Loucy (cell line): Measurements from ENCODE around the gene TRIM22.
A peak's percentile ranks its signal among the peaks of the same experiment; 100 is the strongest.

Experiments used
- H2AFZ ChIP-seq: fragments of 200-600 bp; sonication (generic); 2 replicates; pipeline ENCODE4 v1.6.0; 2016; ENCODE audit warnings: antibody characterized with exemption, mild to moderate bottlenecking, low read length, moderate library complexity
- H3F3A ChIP-seq: fragments of 200-600 bp; 2 replicates; pipeline ENCODE4 v1.6.0; 2016; ENCODE audit warnings: antibody characterized with exemption, low read depth, mild to moderate bottlenecking
- H3K27me3 ChIP-seq: fragments of 200-600 bp; sonication (generic); 2 replicates; pipeline ENCODE4 v1.6.1; 2014; ENCODE audit warnings: low read length, mild to moderate bottlenecking; ENCODE audit not compliant: insufficient read depth, poor library complexity, severe bottlenecking
- H3K36me3 ChIP-seq: fragments of 200-600 bp; sonication (generic); 2 replicates; pipeline ENCODE4 v1.6.1; 2016; ENCODE audit warnings: low read length; ENCODE audit not compliant: insufficient read depth
- H3K4me1 ChIP-seq: fragments of 200-600 bp; sonication (generic); 2 replicates; pipeline ENCODE4 v1.5.1; 2014; ENCODE audit warnings: low read length, mild to moderate bottlenecking; ENCODE audit not compliant: insufficient read depth, poor library complexity, severe bottlenecking
- H3K4me2 ChIP-seq: fragments of 200-600 bp; sonication (generic); 2 replicates; pipeline ENCODE4 v1.6.0; 2014; ENCODE audit warnings: antibody characterized with exemption, low read length, low read depth, mild to moderate bottlenecking; ENCODE audit not compliant: poor library complexity, severe bottlenecking
- H3K4me3 ChIP-seq: fragments of 200-600 bp; sonication (generic); 2 replicates; pipeline ENCODE4 v1.5.1; 2014; ENCODE audit warnings: low read length, mild to moderate bottlenecking, mixed read lengths; ENCODE audit not compliant: poor library complexity, severe bottlenecking
- H3K79me2 ChIP-seq: fragments of 200-600 bp; sonication (generic); 2 replicates; pipeline ENCODE4 v1.6.1; 2014; ENCODE audit warnings: low read length; ENCODE audit not compliant: insufficient read depth
- H3K9ac ChIP-seq: fragments of 200-600 bp; sonication (generic); 2 replicates; pipeline ENCODE4 v1.6.0; 2014; ENCODE audit warnings: mild to moderate bottlenecking, low read depth, low read length, moderate library complexity; ENCODE audit not compliant: poor library complexity, severe bottlenecking
- H3K9me2 ChIP-seq: fragments of 200-600 bp; sonication (generic); replicated peaks from 2 replicates; pipeline ENCODE4 v1.6.1; 2016; ENCODE audit warnings: low read depth, low read length, mixed read lengths
- H3K9me3 ChIP-seq: fragments of 200-600 bp; sonication (generic); 2 replicates; pipeline ENCODE4 v1.6.1; 2014; ENCODE audit warnings: mild to moderate bottlenecking, antibody characterized with exemption, low read length, low read depth; ENCODE audit not compliant: insufficient read depth
- H4K20me1 ChIP-seq: fragments of 200-600 bp; sonication (generic); 2 replicates; pipeline ENCODE4 v1.6.0; 2014; ENCODE audit warnings: antibody characterized with exemption, low read length, mild to moderate bottlenecking; ENCODE audit not compliant: insufficient read depth, poor library complexity, severe bottlenecking
- EZH2phosphoT487 ChIP-seq: fragments of 200-600 bp; IDR thresholded peaks from 2 replicates; pipeline ENCODE4 v1.6.1; 2018; ENCODE audit warnings: antibody characterized with exemption, mild to moderate bottlenecking, moderate library complexity, borderline replicate concordance
- TF ChIP-seq, protein P1 (sequence below): fragments of 200-600 bp; sonication (generic); conservative IDR thresholded peaks from 2 replicates; pipeline ENCODE4 v1.5.1; 2014; ENCODE audit warnings: mild to moderate bottlenecking, antibody characterized with exemption, low read length

TRIM22 gene

DNA sequence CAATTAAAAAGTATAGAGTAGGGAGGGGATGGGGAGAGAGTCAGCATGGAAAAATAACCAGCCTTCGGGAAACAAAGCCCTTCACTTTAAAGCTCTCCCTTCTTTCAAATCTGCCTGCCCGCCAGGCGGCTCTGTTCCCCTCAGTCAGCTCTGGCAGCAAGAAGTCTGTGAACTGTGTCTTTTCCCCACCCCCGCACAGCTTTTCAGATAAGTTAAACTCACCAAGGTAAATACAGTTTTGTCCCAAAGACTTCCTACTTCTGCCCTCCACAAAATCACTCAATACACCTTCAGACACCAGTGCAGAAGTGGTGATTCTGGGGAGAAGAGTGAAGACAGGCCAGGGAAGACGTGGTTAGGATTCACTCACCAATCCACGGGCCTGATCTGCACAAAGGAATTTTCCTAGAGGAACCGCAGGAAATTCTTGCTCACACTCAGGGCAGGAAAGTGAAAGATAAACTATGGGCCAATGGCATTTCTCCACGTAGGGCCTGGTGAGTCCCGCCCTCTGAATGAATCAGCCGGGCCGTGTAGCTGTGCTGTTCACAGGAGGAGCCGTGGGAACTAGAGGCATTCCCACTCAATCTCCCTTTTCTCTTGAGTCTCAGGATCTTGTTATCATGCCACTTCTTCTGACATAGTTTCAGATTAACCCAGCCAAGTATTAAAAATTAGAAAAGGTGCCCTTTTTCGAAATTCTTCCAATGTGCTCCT is 4.8 kb upstream of the TRIM22 start, which contains the start of gene TRIM5:
Gene TRIM5, minus strand, starts transcription at position 429 of the 717 bp plus-strand sequence. CDS start 4,897 bp downstream, outside the sequence.
- peaks cover 11% of the 10 kb centered on the region; the same call in 1 of the 2 replicates for H3K79me2 ChIP-seq
- H3K36me3 ChIP-seq = no peaks in the 10 kb centered on the region; the same call in 1 of the 2 replicates
- no peaks in the 10 kb centered on the region for H3K9me3 ChIP-seq
- no peaks in the 10 kb centered on the region for H3F3A ChIP-seq
- H4K20me1 ChIP-seq = peaks cover 4% of the 10 kb centered on the region
- H3K9me2 ChIP-seq = no peaks in the 10 kb centered on the region
- H2AFZ ChIP-seq = peak within 1 kb of the TSS; percentile 84
- peak within 1 kb of the TSS; percentile 92 for H3K4me2 ChIP-seq
- H3K27me3 ChIP-seq = no peaks in the 10 kb centered on the region
- TF ChIP-seq, protein P1, sequence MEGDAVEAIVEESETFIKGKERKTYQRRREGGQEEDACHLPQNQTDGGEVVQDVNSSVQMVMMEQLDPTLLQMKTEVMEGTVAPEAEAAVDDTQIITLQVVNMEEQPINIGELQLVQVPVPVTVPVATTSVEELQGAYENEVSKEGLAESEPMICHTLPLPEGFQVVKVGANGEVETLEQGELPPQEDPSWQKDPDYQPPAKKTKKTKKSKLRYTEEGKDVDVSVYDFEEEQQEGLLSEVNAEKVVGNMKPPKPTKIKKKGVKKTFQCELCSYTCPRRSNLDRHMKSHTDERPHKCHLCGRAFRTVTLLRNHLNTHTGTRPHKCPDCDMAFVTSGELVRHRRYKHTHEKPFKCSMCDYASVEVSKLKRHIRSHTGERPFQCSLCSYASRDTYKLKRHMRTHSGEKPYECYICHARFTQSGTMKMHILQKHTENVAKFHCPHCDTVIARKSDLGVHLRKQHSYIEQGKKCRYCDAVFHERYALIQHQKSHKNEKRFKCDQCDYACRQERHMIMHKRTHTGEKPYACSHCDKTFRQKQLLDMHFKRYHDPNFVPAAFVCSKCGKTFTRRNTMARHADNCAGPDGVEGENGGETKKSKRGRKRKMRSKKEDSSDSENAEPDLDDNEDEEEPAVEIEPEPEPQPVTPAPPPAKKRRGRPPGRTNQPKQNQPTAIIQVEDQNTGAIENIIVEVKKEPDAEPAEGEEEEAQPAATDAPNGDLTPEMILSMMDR = peak; percentile 62
- no peak for TF ChIP-seq EZH2phosphoT487
- H3K9ac ChIP-seq = peak within 1 kb of the TSS; percentile 85
- H3K4me3 ChIP-seq = peak within 1 kb of the TSS; percentile 82
- H3K4me1 ChIP-seq = peaks cover 9% of the 10 kb centered on the region

DNA sequence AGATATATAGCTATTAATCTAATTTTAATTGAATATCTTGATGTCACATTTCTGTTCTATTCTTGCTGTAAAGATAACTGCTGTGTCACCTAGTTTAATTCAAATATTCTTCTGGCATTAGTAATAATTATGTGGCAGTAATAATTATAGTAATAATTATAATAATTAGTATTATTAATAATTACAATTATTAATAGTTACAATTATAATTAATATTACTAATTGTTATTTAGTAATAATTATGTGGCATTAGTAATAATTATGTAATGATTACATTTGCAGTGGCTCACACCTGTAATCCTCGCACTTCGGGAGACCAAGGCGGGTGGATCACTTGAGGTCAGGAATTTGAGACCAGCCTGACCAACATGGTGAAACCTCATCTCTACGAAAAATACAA is 3.2 kb upstream of the TRIM22 start:
- H2AFZ ChIP-seq = no peak overlapping the region
- H3K9me2 ChIP-seq = no peaks in the 10 kb centered on the region
- no peak overlapping the region for H3K4me3 ChIP-seq
- H4K20me1 ChIP-seq = peaks cover 4% of the 10 kb centered on the region
- no peak overlapping the region for H3K9ac ChIP-seq
- H3K36me3 ChIP-seq = no peaks in the 10 kb centered on the region
- H3K4me1 ChIP-seq = peaks cover 18% of the 10 kb centered on the region
- H3K27me3 ChIP-seq = no peaks in the 10 kb centered on the region
- H3K9me3 ChIP-seq = no peaks in the 10 kb centered on the region
- no peak overlapping the region for H3K4me2 ChIP-seq
- TF ChIP-seq, protein P1 = no peak
- no peak for TF ChIP-seq EZH2phosphoT487
- H3K79me2 ChIP-seq = peaks cover 6% of the 10 kb centered on the region; the same call in 1 of the 2 replicates
- H3F3A ChIP-seq = no peaks in the 10 kb centered on the region

DNA sequence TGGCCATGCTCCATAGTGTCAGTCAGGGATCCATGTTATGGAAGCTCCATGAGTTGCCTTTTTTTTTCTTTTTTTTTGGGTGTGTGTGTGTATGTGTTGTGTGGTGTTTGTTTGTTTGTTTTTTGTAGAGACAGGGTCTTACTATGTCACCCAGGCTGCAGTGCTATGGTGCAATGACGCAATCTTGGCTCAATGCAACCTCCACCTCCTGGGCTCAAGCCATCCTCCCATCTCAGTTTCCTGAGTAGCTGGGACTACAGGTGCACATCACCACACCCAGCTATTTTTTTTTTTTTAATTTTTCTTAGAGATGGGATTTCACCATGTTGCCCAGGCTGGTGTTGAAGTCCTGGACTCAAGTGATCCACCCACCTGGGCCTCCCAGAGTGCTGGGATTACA is 1.1 kb upstream of the TRIM22 start:
- no peak for TF ChIP-seq EZH2phosphoT487
- TF ChIP-seq, protein P1 = no peak
- Histone ChIP-seq H2AFZ (no peak overlapping the region), H3K79me2 (peaks cover 6% of the 10 kb centered on the region; the same call in 1 of the 2 replicates), H3K4me1 (peaks cover 28% of the 10 kb centered on the region), H3F3A (no peaks in the 10 kb centered on the region), H3K4me2 (no peak overlapping the region), H3K27me3 (no peaks in the 10 kb centered on the region), H3K9me2 (no peaks in the 10 kb centered on the region), H4K20me1 (peaks cover 4% of the 10 kb centered on the region), H3K36me3 (no peaks in the 10 kb centered on the region), H3K4me3 (no peak overlapping the region), H3K9ac (no peak overlapping the region), H3K9me3 (no peaks in the 10 kb centered on the region)
